Loucy (cell line): ENCODE data around the gene PDZRN3.

Experiments
- H2AFZ ChIP-seq: fragments of 200-600 bp; sonication (generic); 2 replicates; pipeline ENCODE4 v1.6.0; 2016; ENCODE audit warnings: antibody characterized with exemption, mild to moderate bottlenecking, low read length, moderate library complexity
- H3F3A ChIP-seq: fragments of 200-600 bp; 2 replicates; pipeline ENCODE4 v1.6.0; 2016; ENCODE audit warnings: antibody characterized with exemption, low read depth, mild to moderate bottlenecking
- H3K27me3 ChIP-seq: fragments of 200-600 bp; sonication (generic); 2 replicates; pipeline ENCODE4 v1.6.1; 2014; ENCODE audit warnings: low read length, mild to moderate bottlenecking; ENCODE audit not compliant: insufficient read depth, poor library complexity, severe bottlenecking
- H3K36me3 ChIP-seq: fragments of 200-600 bp; sonication (generic); 2 replicates; pipeline ENCODE4 v1.6.1; 2016; ENCODE audit warnings: low read length; ENCODE audit not compliant: insufficient read depth
- H3K4me1 ChIP-seq: fragments of 200-600 bp; sonication (generic); 2 replicates; pipeline ENCODE4 v1.5.1; 2014; ENCODE audit warnings: low read length, mild to moderate bottlenecking; ENCODE audit not compliant: insufficient read depth, poor library complexity, severe bottlenecking
- H3K4me2 ChIP-seq: fragments of 200-600 bp; sonication (generic); 2 replicates; pipeline ENCODE4 v1.6.0; 2014; ENCODE audit warnings: antibody characterized with exemption, low read length, low read depth, mild to moderate bottlenecking; ENCODE audit not compliant: poor library complexity, severe bottlenecking
- H3K4me3 ChIP-seq: fragments of 200-600 bp; sonication (generic); 2 replicates; pipeline ENCODE4 v1.5.1; 2014; ENCODE audit warnings: low read length, mild to moderate bottlenecking, mixed read lengths; ENCODE audit not compliant: poor library complexity, severe bottlenecking
- H3K79me2 ChIP-seq: fragments of 200-600 bp; sonication (generic); 2 replicates; pipeline ENCODE4 v1.6.1; 2014; ENCODE audit warnings: low read length; ENCODE audit not compliant: insufficient read depth
- H3K9ac ChIP-seq: fragments of 200-600 bp; sonication (generic); 2 replicates; pipeline ENCODE4 v1.6.0; 2014; ENCODE audit warnings: mild to moderate bottlenecking, low read depth, low read length, moderate library complexity; ENCODE audit not compliant: poor library complexity, severe bottlenecking
- H3K9me2 ChIP-seq: fragments of 200-600 bp; sonication (generic); replicated peaks from 2 replicates; pipeline ENCODE4 v1.6.1; 2016; ENCODE audit warnings: low read depth, low read length, mixed read lengths
- H3K9me3 ChIP-seq: fragments of 200-600 bp; sonication (generic); 2 replicates; pipeline ENCODE4 v1.6.1; 2014; ENCODE audit warnings: mild to moderate bottlenecking, antibody characterized with exemption, low read length, low read depth; ENCODE audit not compliant: insufficient read depth
- H4K20me1 ChIP-seq: fragments of 200-600 bp; sonication (generic); 2 replicates; pipeline ENCODE4 v1.6.0; 2014; ENCODE audit warnings: antibody characterized with exemption, low read length, mild to moderate bottlenecking; ENCODE audit not compliant: insufficient read depth, poor library complexity, severe bottlenecking
- CTCF ChIP-seq: fragments of 200-600 bp; sonication (generic); conservative IDR thresholded peaks from 2 replicates; pipeline ENCODE4 v1.5.1; 2014; ENCODE audit warnings: mild to moderate bottlenecking, antibody characterized with exemption, low read length
- EZH2phosphoT487 ChIP-seq: fragments of 200-600 bp; IDR thresholded peaks from 2 replicates; pipeline ENCODE4 v1.6.1; 2018; ENCODE audit warnings: antibody characterized with exemption, mild to moderate bottlenecking, moderate library complexity, borderline replicate concordance

The PDZRN3 gene

DNA sequence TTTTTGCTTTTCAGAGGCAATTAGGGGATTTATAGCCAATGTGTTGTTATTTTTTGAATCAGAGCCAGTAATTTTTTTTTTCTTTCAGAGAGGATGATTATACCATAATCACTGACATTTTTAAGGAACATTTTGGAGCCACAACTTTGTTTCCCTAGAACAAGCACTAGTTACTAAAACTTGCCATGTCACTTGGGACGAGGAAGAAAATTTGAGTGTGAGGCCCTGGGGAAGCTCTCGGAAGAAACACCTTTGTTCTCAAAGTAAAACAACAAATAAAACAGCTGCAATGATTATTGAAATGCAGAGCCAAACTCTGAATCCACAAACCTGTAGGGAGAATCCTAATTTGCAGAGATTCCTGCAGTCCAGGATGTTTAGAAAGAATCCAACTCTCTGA lies 69.7 kb downstream of the PDZRN3 start:
- Histone ChIP-seq H3F3A (no peaks in the 10 kb centered on the region), H3K27me3 (no peaks in the 10 kb centered on the region), H3K4me1 (no peaks in the 10 kb centered on the region), H3K4me2 (no peak overlapping the region), H4K20me1 (no peaks in the 10 kb centered on the region), H3K9ac (no peak overlapping the region), H3K79me2 (no peaks in the 10 kb centered on the region), H2AFZ (no peak overlapping the region), H3K36me3 (no peaks in the 10 kb centered on the region), H3K4me3 (no peak overlapping the region), H3K9me2 (no peaks in the 10 kb centered on the region), H3K9me3 (no peaks in the 10 kb centered on the region)
- no peak for TF ChIP-seq EZH2phosphoT487
- TF ChIP-seq CTCF = no peak

DNA sequence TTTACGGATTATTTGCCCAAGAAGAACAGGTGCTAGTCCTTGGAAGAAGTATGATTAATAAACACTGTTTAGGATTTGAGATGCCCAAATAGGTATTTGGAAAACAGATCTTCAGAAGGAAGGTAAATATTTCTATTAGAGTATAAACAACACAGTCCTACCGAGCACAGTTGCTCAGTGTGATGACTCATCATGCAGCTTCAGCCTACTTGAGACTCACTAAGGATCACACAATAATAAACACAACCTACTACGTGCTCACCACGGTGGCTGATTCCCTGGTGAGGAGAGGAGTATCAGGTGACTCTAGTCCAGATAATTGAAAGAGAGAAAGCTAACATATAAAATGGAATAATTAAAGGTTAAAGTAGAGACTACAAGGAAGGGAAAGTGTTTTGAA lies 72.0 kb downstream of the PDZRN3 start:
- no peak overlapping the region for H3K4me3 ChIP-seq
- TF ChIP-seq EZH2phosphoT487 (no peak), CTCF (no peak)
- no peaks in the 10 kb centered on the region for H3K9me2 ChIP-seq
- no peaks in the 10 kb centered on the region for H3K27me3 ChIP-seq
- H2AFZ ChIP-seq = no peak overlapping the region
- no peaks in the 10 kb centered on the region for H3K9me3 ChIP-seq
- H3K4me2 ChIP-seq = no peak overlapping the region
- H4K20me1 ChIP-seq = no peaks in the 10 kb centered on the region
- H3K79me2 ChIP-seq = no peaks in the 10 kb centered on the region
- no peaks in the 10 kb centered on the region for H3K4me1 ChIP-seq
- no peaks in the 10 kb centered on the region for H3F3A ChIP-seq
- H3K36me3 ChIP-seq = no peaks in the 10 kb centered on the region
- no peak overlapping the region for H3K9ac ChIP-seq

- H3K9me3 ChIP-seq = no peaks in the 10 kb centered on the region
- H3F3A ChIP-seq = no peaks in the 10 kb centered on the region
- no peak overlapping the region for H3K4me3 ChIP-seq
- no peaks in the 10 kb centered on the region for H3K36me3 ChIP-seq
- H3K4me2 ChIP-seq = no peak overlapping the region
- H3K79me2 ChIP-seq = no peaks in the 10 kb centered on the region
- H3K9ac ChIP-seq = no peak overlapping the region
- H2AFZ ChIP-seq = no peak overlapping the region
- no peaks in the 10 kb centered on the region for H4K20me1 ChIP-seq
- no peak for TF ChIP-seq CTCF
- TF ChIP-seq EZH2phosphoT487 = no peak
- H3K9me2 ChIP-seq = no peaks in the 10 kb centered on the region
- no peaks in the 10 kb centered on the region for H3K4me1 ChIP-seq
- no peaks in the 10 kb centered on the region for H3K27me3 ChIP-seq
These were observed 74.7 kb downstream of the PDZRN3 start for GRCh38 chr3:73550032-73550431.
